Fibroblast of lung (primary cell): Measurements from ENCODE around the gene PCSK6.

Experiments used
- EZH2 ChIP-seq: IDR thresholded peaks from 2 replicates; pipeline ENCODE4 v1.5.1; 2012; ENCODE audit warnings: low read length, control low read depth, mild to moderate bottlenecking; ENCODE audit errors: missing control alignments
- TF ChIP-seq, protein P1 (sequence below), 2 donors: IDR thresholded peaks in 1 of 2; conservative IDR thresholded peaks in 1 of 2; 1 replicate in 1 of 2; 2 replicates in 1 of 2; pipeline ENCODE4 v1.5.1; 2011 to 2012; ENCODE audit warnings: low read length in 2 of 2, control low read depth in 1 of 2, inconsistent platforms in 1 of 2, low read depth in 1 of 2, mild to moderate bottlenecking in 1 of 2

DNA sequence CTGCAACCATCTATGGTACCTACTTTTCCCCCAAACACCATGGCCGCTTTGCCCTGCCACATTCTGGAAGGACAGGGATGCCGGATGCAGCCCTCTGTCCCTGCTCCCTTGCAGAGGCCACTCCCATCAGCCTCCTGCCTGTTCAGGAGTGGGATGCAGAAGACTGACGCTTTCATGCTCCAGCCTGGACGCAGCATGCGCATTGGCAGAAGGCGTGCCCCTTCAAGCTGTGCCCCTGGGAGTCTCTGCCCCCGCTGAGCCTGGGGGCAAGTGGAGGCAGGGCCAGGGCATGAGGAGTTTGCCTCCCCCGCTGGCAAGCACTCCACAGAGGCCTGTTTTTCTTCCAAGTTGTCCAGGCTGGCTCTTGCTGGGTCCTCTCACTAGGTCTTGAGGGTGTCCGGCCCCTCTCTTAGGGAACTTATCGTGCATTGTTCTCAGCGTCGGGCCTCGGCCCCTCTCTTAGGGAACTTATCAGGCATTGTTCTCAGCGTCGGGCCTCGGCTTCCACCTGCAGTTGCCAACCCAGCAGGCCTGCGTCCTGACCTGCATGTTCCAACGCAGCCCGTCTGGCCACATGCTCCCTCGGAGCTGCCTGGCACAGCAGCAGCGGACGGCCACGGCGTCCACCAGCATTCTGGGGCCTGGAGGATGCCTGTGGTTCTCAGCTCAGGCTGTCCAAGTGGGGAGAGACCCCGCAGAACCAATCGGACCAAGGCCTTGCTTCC is 179.9 kb downstream of the PCSK6 start:
- TF ChIP-seq, protein P1, sequence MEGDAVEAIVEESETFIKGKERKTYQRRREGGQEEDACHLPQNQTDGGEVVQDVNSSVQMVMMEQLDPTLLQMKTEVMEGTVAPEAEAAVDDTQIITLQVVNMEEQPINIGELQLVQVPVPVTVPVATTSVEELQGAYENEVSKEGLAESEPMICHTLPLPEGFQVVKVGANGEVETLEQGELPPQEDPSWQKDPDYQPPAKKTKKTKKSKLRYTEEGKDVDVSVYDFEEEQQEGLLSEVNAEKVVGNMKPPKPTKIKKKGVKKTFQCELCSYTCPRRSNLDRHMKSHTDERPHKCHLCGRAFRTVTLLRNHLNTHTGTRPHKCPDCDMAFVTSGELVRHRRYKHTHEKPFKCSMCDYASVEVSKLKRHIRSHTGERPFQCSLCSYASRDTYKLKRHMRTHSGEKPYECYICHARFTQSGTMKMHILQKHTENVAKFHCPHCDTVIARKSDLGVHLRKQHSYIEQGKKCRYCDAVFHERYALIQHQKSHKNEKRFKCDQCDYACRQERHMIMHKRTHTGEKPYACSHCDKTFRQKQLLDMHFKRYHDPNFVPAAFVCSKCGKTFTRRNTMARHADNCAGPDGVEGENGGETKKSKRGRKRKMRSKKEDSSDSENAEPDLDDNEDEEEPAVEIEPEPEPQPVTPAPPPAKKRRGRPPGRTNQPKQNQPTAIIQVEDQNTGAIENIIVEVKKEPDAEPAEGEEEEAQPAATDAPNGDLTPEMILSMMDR (conservative IDR thresholded peaks at IDR 0.05 in 1 of 2, IDR thresholded peaks at IDR 0.05 in 1 of 2; ENCODE audit: low read depth in 1 of 2, low read length in 2 of 2), result no peak
- no peak for TF ChIP-seq EZH2
